GM18517 (cell line): ENCODE measurements around the gene IPPK.

Source experiments
- ATAC-seq: cut with Tn5 transposase; IDR thresholded peaks from one replicate; pipeline ENCODE4 v1.9.1; 2021; ENCODE audit warnings: mild to moderate bottlenecking, moderate library complexity; ENCODE audit not compliant: unreplicated experiment

Gene IPPK

GRCh38 chr9:92616199-92616641 is 53.7 kb downstream of the IPPK start:
- ATAC-seq, result no peak

- ATAC-seq, result no peak
Observed at GRCh38 chr9:92615790-92616189, 54.1 kb downstream of the IPPK start.

GRCh38 chr9:92614763-92615461 is 55.0 kb downstream of the IPPK start:
- no peak for ATAC-seq

- no peak for ATAC-seq
Observed at GRCh38 chr9:92614123-92614510, 55.8 kb downstream of the IPPK start.

GRCh38 chr9:92613268-92614122 is 56.4 kb downstream of the IPPK start:
- ATAC-seq, result no peak

GRCh38 chr9:92612816-92613215 is 57.1 kb downstream of the IPPK start:
- ATAC-seq, result no peak

- ATAC-seq, result no peak
Observed at GRCh38 chr9:92612292-92612691, 57.6 kb downstream of the IPPK start.

- no peak for ATAC-seq
Observed at GRCh38 chr9:92611621-92612285, 58.2 kb downstream of the IPPK start.

- no peak for ATAC-seq
Observed at GRCh38 chr9:92610470-92611420, 59.2 kb downstream of the IPPK start.

GRCh38 chr9:92608909-92609445 is 61.0 kb downstream of the IPPK start:
- ATAC-seq, result no peak

GRCh38 chr9:92608241-92608908 is 61.6 kb downstream of the IPPK start:
- ATAC-seq, result no peak

- no peak for ATAC-seq
Observed at GRCh38 chr9:92607773-92608172, 62.2 kb downstream of the IPPK start.

- ATAC-seq, result no peak
Observed at GRCh38 chr9:92607088-92607487, 62.8 kb downstream of the IPPK start.

- no peak for ATAC-seq
Observed at GRCh38 chr9:92605224-92605623, 64.7 kb downstream of the IPPK start.

GRCh38 chr9:92603990-92604389 is 65.9 kb downstream of the IPPK start:
- no peak for ATAC-seq

- ATAC-seq, result no peak
Observed at GRCh38 chr9:92603100-92603499, 66.8 kb downstream of the IPPK start.

- ATAC-seq, result no peak
Observed at GRCh38 chr9:92602413-92602812, 67.5 kb downstream of the IPPK start.

- ATAC-seq, result no peak
Observed at GRCh38 chr9:92601451-92601850, 68.5 kb downstream of the IPPK start.

- ATAC-seq, result no peak
Observed at GRCh38 chr9:92600462-92601261, 69.3 kb downstream of the IPPK start.
